Spinal cord (tissue), 10 donors: Measurements from ENCODE around the gene NXF2B. TPM values are rescaled to one million over a fixed set of nuclear protein-coding genes. Genes with fewer than 3 reads are reported as not detected.

ENCODE experiments used
- DNase-seq, 6 donors: peaks; one replicate each; pipeline versions ENCODE4 v3.0.0 to v3.0.0-alpha.2; 2013 to 2015; ENCODE audit warnings: low spot score in 6 of 6, low read depth in 4 of 6
- H3K27ac ChIP-seq: one replicate; pipeline ENCODE4 v1.5.1; 2013; ENCODE audit warnings: low read depth, low read length, control low read depth
- H3K27me3 ChIP-seq: one replicate; pipeline ENCODE4 v1.6.1; 2013; ENCODE audit warnings: low read length; ENCODE audit not compliant: control insufficient read depth, insufficient read depth
- H3K36me3 ChIP-seq: one replicate; pipeline ENCODE4 v1.6.1; 2013; ENCODE audit warnings: low read length; ENCODE audit not compliant: control insufficient read depth, insufficient read depth
- H3K4me1 ChIP-seq: one replicate; pipeline ENCODE4 v1.6.1; 2013; ENCODE audit warnings: low read length; ENCODE audit not compliant: control insufficient read depth, insufficient read depth
- H3K4me3 ChIP-seq: one replicate; pipeline ENCODE4 v1.5.1; 2013; ENCODE audit warnings: low read depth, low read length, control low read depth
- H3K9me3 ChIP-seq: one replicate; pipeline ENCODE4 v1.6.1; 2013; ENCODE audit warnings: low read length; ENCODE audit not compliant: control insufficient read depth, insufficient read depth
- WGBS: methylation state at CpG from one replicate; pipeline ENCODE4 v1.1.5; 2013; ENCODE audit warnings: missing lambda C conversion rate; ENCODE audit not compliant: insufficient coverage; 5-methylcytosine and 5-hydroxymethylcytosine counted together
- polyA plus RNA-seq, 2 donors: library from polyadenylated mRNA; unstranded; fragments of 120-200 nt; gene quantifications; one replicate each; pipeline ENCODE4 v1.2.1, GENCODE V29; 2013; ENCODE audit not compliant: insufficient read length in 2 of 2
- total RNA-seq, 2 donors: library from RNA; depleted of rRNA in 1 of 2; stranded (reverse); fragments of 120-200 nt in 1 of 2; fragments of >200 nt in 1 of 2; gene quantifications; one replicate each; pipeline versions ENCODE4 v1.2.3 to v1.2.4, GENCODE V29; 2013 to 2014
- donor health status: healthy.

Gene NXF2B
- total and polyA plus RNA-seq, 4 donors: 0.28 to 1.2 (median 0.46) TPM; not detected in 1

DNA sequence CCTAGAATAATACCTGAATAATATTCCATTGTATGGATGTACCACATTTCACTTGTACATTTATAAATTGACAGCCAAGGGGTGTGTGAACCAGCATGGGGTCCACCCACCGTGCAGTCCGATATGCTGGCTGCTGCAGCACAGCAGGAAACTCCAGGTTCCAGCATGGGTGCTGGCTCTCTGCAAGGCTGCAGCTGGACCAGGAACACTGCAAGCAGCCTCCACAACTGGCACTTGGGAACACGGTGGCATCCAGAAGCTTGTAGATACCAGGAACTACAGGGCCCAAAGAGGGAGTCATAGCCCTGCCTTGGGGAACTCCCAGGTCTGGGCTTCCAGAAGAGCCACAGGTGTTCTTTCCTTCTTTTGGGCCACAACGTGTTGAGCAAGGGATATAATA, 101.6 kb downstream of the NXF2B start:
- no peak overlapping the region for H3K27ac ChIP-seq
- peaks cover 11% of the 10 kb centered on the region for H3K27me3 ChIP-seq
- no peaks in the 10 kb centered on the region for H3K36me3 ChIP-seq
- 71% methylated on average over 3 of the region's 4 CpGs for WGBS
- no peaks in the 10 kb centered on the region for H3K9me3 ChIP-seq
- H3K4me3 ChIP-seq: no peak overlapping the region
- no peaks in the 10 kb centered on the region for H3K4me1 ChIP-seq
- no peak for DNase-seq

Other genes starting within 250 kb of the NXF2B start
- not detected for gene TCP11X1, start 224.7 kb downstream of the NXF2B start, total RNA-seq
- gene TCP11X1, start 224.7 kb downstream of the NXF2B start, polyA plus RNA-seq: not detected
- under 1 TPM in 1 of 2 donors, not detected in 1; 0.22 TPM for gene NXF2, start 192.8 kb downstream of the NXF2B start, total RNA-seq
- gene NXF2, start 192.8 kb downstream of the NXF2B start, polyA plus RNA-seq: under 1 TPM in 1 of 2 donors, not detected in 1; 0.32 TPM
- under 1 TPM; 0.39 to 0.40 TPM for gene TCP11X2, start 31.8 kb upstream of the NXF2B start, total RNA-seq
- under 1 TPM; 0.43 to 0.74 TPM for gene TCP11X2, start 31.8 kb upstream of the NXF2B start, polyA plus RNA-seq
- gene TMSB15A, start 76.7 kb upstream of the NXF2B start, total RNA-seq: 10 to 100 TPM; 28.5 to 37.7 TPM
- 10 to 100 TPM; 78.3 to 92.9 TPM for gene TMSB15A, start 76.7 kb upstream of the NXF2B start, polyA plus RNA-seq
- gene ARMCX5, start 159.5 kb upstream of the NXF2B start, total RNA-seq: 10 to 100 TPM; 21.7 to 25.2 TPM
- gene ARMCX5, start 159.5 kb upstream of the NXF2B start, polyA plus RNA-seq: 1 to 10 TPM; 7.4 to 9.9 TPM
- gene GPRASP1, start 211.5 kb upstream of the NXF2B start, total RNA-seq: 10 to 100 TPM; 35.4 to 55.5 TPM
- 10 to 100 TPM; 52.2 to 69.0 TPM for gene GPRASP1, start 211.5 kb upstream of the NXF2B start, polyA plus RNA-seq